Measurements from ENCODE around the gene PHLDA2. TPM values are rescaled to one million over a fixed set of nuclear protein-coding genes. Genes with fewer than 3 reads are reported as not detected.

Gene PHLDA2
- total and polyA plus RNA-seq, 9 of the 15 experiments (the other 6 are each of a cell fraction or from before 2014, with no cell fraction given) = 0.43 to 42.4 (median 4.7) TPM

DNA sequence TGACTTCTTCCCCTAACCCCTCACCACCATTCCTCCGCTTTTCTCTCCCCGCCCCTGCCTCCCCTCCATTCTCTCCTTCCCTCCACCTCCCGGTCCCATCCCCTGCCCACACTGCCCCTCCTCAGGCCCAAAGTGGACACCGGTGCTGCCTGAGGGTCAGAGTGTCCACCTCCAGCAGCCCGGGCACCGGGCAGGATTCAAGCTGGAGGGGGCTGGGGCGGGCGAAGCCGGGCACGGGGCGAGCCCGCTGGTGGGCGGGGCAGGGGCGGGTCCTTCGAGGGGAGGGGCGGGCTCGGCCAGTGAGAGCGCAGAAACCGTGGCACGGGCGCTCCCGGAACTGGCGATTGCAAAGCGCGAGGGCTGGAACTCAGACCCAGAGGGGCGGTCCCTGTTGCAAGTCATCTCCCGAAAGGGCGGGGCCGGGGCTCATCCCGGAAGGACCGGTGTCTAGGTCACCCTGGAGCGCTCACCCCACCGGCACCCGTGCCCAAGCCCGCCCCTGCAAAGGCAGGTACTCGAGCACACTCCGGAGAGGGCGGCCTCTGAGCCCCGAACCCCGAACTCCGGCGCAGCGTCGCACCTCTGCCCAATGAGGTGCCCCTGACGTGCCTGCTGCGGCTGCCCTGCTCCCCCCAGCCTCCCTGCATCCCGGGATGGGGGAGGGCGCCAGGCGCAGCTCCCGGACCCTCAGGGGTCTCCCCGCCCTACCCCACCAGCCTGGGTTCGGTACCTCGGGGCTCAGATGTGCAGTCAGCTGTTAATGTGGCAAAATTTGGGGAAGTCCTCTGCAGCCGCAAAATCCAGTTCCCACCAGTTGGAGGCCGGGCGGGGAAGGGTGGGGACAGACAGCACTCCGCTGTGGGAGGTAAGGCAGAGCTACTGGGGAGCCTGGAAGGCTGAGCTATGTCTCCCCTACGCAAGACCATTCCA is 27.1 kb downstream of the PHLDA2 start (continued):
- TF ChIP-seq, protein P1, sequence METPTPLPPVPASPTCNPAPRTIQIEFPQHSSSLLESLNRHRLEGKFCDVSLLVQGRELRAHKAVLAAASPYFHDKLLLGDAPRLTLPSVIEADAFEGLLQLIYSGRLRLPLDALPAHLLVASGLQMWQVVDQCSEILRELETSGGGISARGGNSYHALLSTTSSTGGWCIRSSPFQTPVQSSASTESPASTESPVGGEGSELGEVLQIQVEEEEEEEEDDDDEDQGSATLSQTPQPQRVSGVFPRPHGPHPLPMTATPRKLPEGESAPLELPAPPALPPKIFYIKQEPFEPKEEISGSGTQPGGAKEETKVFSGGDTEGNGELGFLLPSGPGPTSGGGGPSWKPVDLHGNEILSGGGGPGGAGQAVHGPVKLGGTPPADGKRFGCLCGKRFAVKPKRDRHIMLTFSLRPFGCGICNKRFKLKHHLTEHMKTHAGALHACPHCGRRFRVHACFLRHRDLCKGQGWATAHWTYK (CRISPR knock-in tag; IDR thresholded peaks at IDR 0.05) = no peak
- TF ChIP-seq ZNF124 (CRISPR knock-in tag; IDR thresholded peaks at IDR 0.05) = no peak
- no peak for TF ChIP-seq ZNF57 (CRISPR knock-in tag; IDR thresholded peaks at IDR 0.05)
- peak; percentile 75 for TF ChIP-seq GABPA (tag; conservative IDR thresholded peaks at IDR 0.05; ENCODE audit: low read depth)
- TF ChIP-seq ELF4 (CRISPR knock-in tag; IDR thresholded peaks at IDR 0.05) = no peak; the same call in 1 of the 2 replicates
- peak; percentile 34; the same call in 1 of the 2 replicates for TF ChIP-seq TOE1 (IDR thresholded peaks at IDR 0.05; ENCODE audit: borderline replicate concordance)
- no peak for TF ChIP-seq TOE1 (CRISPR knock-in tag; IDR thresholded peaks at IDR 0.05; ENCODE audit: borderline replicate concordance, low read depth)
- TF ChIP-seq RAD51 (IDR thresholded peaks at IDR 0.05; ENCODE audit: borderline replicate concordance, low read depth) = no peak
- TF ChIP-seq EHMT2 (IDR thresholded peaks at IDR 0.05) = no peak
- TF ChIP-seq, protein P2, sequence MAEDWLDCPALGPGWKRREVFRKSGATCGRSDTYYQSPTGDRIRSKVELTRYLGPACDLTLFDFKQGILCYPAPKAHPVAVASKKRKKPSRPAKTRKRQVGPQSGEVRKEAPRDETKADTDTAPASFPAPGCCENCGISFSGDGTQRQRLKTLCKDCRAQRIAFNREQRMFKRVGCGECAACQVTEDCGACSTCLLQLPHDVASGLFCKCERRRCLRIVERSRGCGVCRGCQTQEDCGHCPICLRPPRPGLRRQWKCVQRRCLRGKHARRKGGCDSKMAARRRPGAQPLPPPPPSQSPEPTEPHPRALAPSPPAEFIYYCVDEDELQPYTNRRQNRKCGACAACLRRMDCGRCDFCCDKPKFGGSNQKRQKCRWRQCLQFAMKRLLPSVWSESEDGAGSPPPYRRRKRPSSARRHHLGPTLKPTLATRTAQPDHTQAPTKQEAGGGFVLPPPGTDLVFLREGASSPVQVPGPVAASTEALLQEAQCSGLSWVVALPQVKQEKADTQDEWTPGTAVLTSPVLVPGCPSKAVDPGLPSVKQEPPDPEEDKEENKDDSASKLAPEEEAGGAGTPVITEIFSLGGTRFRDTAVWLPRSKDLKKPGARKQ (CRISPR knock-in tag; IDR thresholded peaks at IDR 0.05) = no peak
- TF ChIP-seq ZNF263 (CRISPR knock-in tag; IDR thresholded peaks at IDR 0.05; ENCODE audit: borderline replicate concordance) = peak; percentile 55; the same call in 1 of the 2 replicates
- TF ChIP-seq, protein P3, sequence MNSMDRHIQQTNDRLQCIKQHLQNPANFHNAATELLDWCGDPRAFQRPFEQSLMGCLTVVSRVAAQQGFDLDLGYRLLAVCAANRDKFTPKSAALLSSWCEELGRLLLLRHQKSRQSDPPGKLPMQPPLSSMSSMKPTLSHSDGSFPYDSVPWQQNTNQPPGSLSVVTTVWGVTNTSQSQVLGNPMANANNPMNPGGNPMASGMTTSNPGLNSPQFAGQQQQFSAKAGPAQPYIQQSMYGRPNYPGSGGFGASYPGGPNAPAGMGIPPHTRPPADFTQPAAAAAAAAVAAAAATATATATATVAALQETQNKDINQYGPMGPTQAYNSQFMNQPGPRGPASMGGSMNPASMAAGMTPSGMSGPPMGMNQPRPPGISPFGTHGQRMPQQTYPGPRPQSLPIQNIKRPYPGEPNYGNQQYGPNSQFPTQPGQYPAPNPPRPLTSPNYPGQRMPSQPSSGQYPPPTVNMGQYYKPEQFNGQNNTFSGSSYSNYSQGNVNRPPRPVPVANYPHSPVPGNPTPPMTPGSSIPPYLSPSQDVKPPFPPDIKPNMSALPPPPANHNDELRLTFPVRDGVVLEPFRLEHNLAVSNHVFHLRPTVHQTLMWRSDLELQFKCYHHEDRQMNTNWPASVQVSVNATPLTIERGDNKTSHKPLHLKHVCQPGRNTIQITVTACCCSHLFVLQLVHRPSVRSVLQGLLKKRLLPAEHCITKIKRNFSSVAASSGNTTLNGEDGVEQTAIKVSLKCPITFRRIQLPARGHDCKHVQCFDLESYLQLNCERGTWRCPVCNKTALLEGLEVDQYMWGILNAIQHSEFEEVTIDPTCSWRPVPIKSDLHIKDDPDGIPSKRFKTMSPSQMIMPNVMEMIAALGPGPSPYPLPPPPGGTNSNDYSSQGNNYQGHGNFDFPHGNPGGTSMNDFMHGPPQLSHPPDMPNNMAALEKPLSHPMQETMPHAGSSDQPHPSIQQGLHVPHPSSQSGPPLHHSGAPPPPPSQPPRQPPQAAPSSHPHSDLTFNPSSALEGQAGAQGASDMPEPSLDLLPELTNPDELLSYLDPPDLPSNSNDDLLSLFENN (IDR thresholded peaks at IDR 0.05; ENCODE audit: low read depth in 2 of 2, low read length in 2 of 2) = no peak
- TF ChIP-seq, protein P4, sequence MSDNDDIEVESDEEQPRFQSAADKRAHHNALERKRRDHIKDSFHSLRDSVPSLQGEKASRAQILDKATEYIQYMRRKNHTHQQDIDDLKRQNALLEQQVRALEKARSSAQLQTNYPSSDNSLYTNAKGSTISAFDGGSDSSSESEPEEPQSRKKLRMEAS (CRISPR knock-in tag; IDR thresholded peaks at IDR 0.05) = no peak; the same call in 1 of the 2 replicates
- TF ChIP-seq ZNF551 (CRISPR knock-in tag; IDR thresholded peaks at IDR 0.05) = no peak
- TF ChIP-seq, protein P5, sequence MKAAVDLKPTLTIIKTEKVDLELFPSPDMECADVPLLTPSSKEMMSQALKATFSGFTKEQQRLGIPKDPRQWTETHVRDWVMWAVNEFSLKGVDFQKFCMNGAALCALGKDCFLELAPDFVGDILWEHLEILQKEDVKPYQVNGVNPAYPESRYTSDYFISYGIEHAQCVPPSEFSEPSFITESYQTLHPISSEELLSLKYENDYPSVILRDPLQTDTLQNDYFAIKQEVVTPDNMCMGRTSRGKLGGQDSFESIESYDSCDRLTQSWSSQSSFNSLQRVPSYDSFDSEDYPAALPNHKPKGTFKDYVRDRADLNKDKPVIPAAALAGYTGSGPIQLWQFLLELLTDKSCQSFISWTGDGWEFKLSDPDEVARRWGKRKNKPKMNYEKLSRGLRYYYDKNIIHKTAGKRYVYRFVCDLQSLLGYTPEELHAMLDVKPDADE (conservative IDR thresholded peaks at IDR 0.05; ENCODE audit: control insufficient read depth, low read depth, low read length) = peak; percentile 47; the same call in 1 of the 2 replicates
- TF ChIP-seq HOXB6 (CRISPR knock-in tag; IDR thresholded peaks at IDR 0.05; ENCODE audit: borderline replicate concordance) = no peak
- peak; percentile 82 for TF ChIP-seq POLR2A (conservative IDR thresholded peaks at IDR 0.05)
- TF ChIP-seq TAL1 (IDR thresholded peaks at IDR 0.05) = no peak
- peak; percentile 43 for TF ChIP-seq CCNT2 (IDR thresholded peaks at IDR 0.05; ENCODE audit: borderline replicate concordance, extremely low read depth, insufficient read length, low read depth, low read length)

Data from K562 (cell line).